ENCODE data around the gene FGGY. TPM values are rescaled to one million over a fixed set of nuclear protein-coding genes. Genes with fewer than 3 reads are reported as not detected.
"Not testable (repeated sequence)": the region's sequence is repeated elsewhere in the genome, so short reads cannot be mapped to it uniquely, and the experiment has no call there.

The FGGY gene
- total and polyA plus RNA-seq, 4 donors = 16.0 to 67.0 (median 43.4) TPM

- not testable (repeated sequence) for H3K27ac ChIP-seq (ENCODE audit: low read depth in 1 of 2, low read length in 2 of 2); H3K9me3 ChIP-seq (ENCODE audit: control insufficient read depth in 4 of 4, low read length in 3 of 4); H3K4me3 ChIP-seq (ENCODE audit: low read depth in 1 of 3, low read length in 3 of 3); DNase-seq (ENCODE audit: low spot score); H3K9ac ChIP-seq (ENCODE audit: low read depth in 1 of 2, low read length in 2 of 2); H3K27me3 ChIP-seq (ENCODE audit: control insufficient read depth in 4 of 4, insufficient read depth in 4 of 4, low read length in 3 of 4); H3K4me1 ChIP-seq (ENCODE audit: control insufficient read depth in 4 of 4, insufficient read depth in 4 of 4, low read length in 3 of 4)
- WGBS = 98% methylated on average over 13 of the region's 13 CpGs
- H3K36me3 ChIP-seq (ENCODE audit: control insufficient read depth in 4 of 4, insufficient read depth in 3 of 4, low read depth in 1 of 4, low read length in 3 of 4) = peaks cover 2 to 30% (median 27%) of the 10 kb centered on the region in 4 donors
Observed at GRCh38 chr1:59610499-59610898, 313.6 kb downstream of the FGGY start.

DNA sequence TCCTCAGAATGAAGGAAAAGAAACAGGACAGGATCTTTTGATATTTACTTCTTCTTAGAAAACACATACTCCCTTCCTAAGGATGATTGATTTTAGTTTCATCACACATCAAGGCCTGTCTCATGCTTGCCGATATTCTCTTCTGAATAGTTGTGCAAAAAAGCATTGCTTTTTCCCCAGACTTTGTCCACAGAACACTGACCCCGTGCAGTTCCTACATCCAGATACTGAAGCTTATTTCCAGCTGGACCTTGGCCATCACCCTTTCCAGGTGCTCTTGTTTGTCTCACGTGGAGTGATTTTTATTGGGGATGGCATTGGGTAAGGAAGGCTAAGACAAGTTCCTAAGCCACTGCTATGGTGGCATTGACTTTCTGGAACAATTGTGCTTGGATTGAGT lies 320.5 kb downstream of the FGGY start:
- Histone ChIP-seq H3K9ac (ENCODE audit: low read depth in 1 of 2, low read length in 2 of 2) (no peak overlapping the region), H3K9me3 (ENCODE audit: control insufficient read depth in 4 of 4, low read length in 3 of 4) (no peaks in the 10 kb centered on the region), H3K27me3 (ENCODE audit: control insufficient read depth in 4 of 4, insufficient read depth in 4 of 4, low read length in 3 of 4) (no peaks in the 10 kb centered on the region), H3K27ac (ENCODE audit: low read depth in 1 of 2, low read length in 2 of 2) (no peak overlapping the region), H3K4me1 (ENCODE audit: control insufficient read depth in 4 of 4, insufficient read depth in 4 of 4, low read length in 3 of 4) (peaks cover 0 to 13% (median 7%) of the 10 kb centered on the region in 4 donors), H3K4me3 (ENCODE audit: low read depth in 1 of 3, low read length in 3 of 3) (no peak overlapping the region), H3K36me3 (ENCODE audit: control insufficient read depth in 4 of 4, insufficient read depth in 3 of 4, low read depth in 1 of 4, low read length in 3 of 4) (no peaks in the 10 kb centered on the region)
- TF ChIP-seq RAD21 (IDR thresholded peaks at IDR 0.05) (peak; percentile 11 to 58), YY1 (IDR thresholded peaks at IDR 0.05) (no peak), NR2F2 (IDR thresholded peaks at IDR 0.05) (no peak), JUND (IDR thresholded peaks at IDR 0.05) (peak in 1 of 2 donors; percentile 50), MAX (IDR thresholded peaks at IDR 0.05) (peak; percentile 21), HNF4G (IDR thresholded peaks at IDR 0.05) (peak; percentile 66), EGR1 (IDR thresholded peaks at IDR 0.05; ENCODE audit: low read depth in 2 of 2) (no peak), GABPA (IDR thresholded peaks at IDR 0.05 in 1 of 2, conservative IDR thresholded peaks at IDR 0.05 in 1 of 2) (no peak), SP1 (IDR thresholded peaks at IDR 0.05) (peak; percentile 50), TAF1 (conservative IDR thresholded peaks at IDR 0.05) (no peak), HNF4A (conservative IDR thresholded peaks at IDR 0.05) (peak; percentile 64 to 91), FOXA1 (IDR thresholded peaks at IDR 0.05) (no peak), CTCF (IDR thresholded peaks at IDR 0.05; ENCODE audit: low read depth, low read length, missing input control) (no peak), FOXA2 (IDR thresholded peaks at IDR 0.05) (no peak), RXRA (IDR thresholded peaks at IDR 0.05) (peak; percentile 35 to 82)
- TF ChIP-seq, protein P1, sequence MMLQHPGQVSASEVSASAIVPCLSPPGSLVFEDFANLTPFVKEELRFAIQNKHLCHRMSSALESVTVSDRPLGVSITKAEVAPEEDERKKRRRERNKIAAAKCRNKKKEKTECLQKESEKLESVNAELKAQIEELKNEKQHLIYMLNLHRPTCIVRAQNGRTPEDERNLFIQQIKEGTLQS (IDR thresholded peaks at IDR 0.05) = peak; percentile 55
- TF ChIP-seq, protein P2, sequence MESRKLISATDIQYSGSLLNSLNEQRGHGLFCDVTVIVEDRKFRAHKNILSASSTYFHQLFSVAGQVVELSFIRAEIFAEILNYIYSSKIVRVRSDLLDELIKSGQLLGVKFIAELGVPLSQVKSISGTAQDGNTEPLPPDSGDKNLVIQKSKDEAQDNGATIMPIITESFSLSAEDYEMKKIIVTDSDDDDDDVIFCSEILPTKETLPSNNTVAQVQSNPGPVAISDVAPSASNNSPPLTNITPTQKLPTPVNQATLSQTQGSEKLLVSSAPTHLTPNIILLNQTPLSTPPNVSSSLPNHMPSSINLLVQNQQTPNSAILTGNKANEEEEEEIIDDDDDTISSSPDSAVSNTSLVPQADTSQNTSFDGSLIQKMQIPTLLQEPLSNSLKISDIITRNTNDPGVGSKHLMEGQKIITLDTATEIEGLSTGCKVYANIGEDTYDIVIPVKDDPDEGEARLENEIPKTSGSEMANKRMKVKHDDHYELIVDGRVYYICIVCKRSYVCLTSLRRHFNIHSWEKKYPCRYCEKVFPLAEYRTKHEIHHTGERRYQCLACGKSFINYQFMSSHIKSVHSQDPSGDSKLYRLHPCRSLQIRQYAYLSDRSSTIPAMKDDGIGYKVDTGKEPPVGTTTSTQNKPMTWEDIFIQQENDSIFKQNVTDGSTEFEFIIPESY (IDR thresholded peaks at IDR 0.05) = no peak
- TF ChIP-seq, protein P3, sequence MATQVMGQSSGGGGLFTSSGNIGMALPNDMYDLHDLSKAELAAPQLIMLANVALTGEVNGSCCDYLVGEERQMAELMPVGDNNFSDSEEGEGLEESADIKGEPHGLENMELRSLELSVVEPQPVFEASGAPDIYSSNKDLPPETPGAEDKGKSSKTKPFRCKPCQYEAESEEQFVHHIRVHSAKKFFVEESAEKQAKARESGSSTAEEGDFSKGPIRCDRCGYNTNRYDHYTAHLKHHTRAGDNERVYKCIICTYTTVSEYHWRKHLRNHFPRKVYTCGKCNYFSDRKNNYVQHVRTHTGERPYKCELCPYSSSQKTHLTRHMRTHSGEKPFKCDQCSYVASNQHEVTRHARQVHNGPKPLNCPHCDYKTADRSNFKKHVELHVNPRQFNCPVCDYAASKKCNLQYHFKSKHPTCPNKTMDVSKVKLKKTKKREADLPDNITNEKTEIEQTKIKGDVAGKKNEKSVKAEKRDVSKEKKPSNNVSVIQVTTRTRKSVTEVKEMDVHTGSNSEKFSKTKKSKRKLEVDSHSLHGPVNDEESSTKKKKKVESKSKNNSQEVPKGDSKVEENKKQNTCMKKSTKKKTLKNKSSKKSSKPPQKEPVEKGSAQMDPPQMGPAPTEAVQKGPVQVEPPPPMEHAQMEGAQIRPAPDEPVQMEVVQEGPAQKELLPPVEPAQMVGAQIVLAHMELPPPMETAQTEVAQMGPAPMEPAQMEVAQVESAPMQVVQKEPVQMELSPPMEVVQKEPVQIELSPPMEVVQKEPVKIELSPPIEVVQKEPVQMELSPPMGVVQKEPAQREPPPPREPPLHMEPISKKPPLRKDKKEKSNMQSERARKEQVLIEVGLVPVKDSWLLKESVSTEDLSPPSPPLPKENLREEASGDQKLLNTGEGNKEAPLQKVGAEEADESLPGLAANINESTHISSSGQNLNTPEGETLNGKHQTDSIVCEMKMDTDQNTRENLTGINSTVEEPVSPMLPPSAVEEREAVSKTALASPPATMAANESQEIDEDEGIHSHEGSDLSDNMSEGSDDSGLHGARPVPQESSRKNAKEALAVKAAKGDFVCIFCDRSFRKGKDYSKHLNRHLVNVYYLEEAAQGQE (IDR thresholded peaks at IDR 0.05) = no peak
- DNase-seq (ENCODE audit: low spot score) = no peak
- 30% methylated on average over 3 of the region's 3 CpGs for whole genome bisulfite sequencing

Measured in liver (tissue), 9 donors.